ENCODE measurements around the gene GRK5.

Gene GRK5

DNA sequence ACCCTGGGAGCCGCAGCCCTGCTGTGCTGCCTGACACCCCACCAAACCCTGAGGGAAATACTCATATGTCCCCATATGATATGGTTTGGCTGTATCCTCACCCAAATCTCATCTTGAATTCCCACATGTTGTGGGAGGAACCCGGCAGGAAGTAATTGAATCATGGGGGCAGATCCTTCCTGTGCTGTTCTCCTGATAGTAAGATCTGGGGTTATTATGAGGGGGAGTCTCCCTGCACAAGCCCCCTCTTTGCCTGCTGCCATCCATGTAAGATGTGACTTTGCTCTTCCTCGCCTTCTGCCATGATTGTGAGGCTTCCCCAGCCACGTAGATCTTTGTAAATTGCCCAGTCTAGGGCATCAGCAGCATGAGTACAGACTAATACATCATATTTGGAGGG, 266.4 kb downstream of the GRK5 start:
- Mint-ChIP-seq H3K9me3 (peaks cover 5% of the 10 kb centered on the region), H3K36me3 (ENCODE audit: low read depth) (peaks cover 3% of the 10 kb centered on the region), H3K4me3 (no peak overlapping the region), H3K27ac (no peak overlapping the region), H3K4me1 (peaks cover under 1% of the 10 kb centered on the region), H3K27me3 (ENCODE audit: low read depth) (peaks cover 27% of the 10 kb centered on the region)
- TF ChIP-seq, protein P1, sequence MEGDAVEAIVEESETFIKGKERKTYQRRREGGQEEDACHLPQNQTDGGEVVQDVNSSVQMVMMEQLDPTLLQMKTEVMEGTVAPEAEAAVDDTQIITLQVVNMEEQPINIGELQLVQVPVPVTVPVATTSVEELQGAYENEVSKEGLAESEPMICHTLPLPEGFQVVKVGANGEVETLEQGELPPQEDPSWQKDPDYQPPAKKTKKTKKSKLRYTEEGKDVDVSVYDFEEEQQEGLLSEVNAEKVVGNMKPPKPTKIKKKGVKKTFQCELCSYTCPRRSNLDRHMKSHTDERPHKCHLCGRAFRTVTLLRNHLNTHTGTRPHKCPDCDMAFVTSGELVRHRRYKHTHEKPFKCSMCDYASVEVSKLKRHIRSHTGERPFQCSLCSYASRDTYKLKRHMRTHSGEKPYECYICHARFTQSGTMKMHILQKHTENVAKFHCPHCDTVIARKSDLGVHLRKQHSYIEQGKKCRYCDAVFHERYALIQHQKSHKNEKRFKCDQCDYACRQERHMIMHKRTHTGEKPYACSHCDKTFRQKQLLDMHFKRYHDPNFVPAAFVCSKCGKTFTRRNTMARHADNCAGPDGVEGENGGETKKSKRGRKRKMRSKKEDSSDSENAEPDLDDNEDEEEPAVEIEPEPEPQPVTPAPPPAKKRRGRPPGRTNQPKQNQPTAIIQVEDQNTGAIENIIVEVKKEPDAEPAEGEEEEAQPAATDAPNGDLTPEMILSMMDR (IDR thresholded peaks at IDR 0.05; ENCODE audit: unreplicated experiment in 3 of 3) = no peak

DNA sequence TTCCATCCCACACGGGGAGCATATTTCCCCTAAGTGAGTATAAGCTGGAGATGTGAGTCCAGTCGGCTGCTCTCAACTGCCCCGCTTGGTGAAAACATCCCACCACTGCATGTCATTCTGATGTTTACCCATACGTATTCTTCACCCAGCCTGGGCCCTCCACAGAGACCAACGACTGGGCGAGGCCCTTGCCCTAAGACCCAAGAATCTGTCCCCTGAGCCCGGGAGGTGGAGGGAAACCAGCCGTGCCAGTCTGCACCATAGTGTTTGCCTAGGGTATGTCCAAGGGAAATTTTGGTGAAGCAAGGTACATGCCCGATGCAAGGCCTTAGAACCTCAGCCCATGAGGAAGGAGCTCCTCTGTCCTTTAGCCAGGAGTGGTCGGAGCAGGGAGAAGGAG, 267.2 kb downstream of the GRK5 start:
- Mint-ChIP-seq H3K27me3 (ENCODE audit: low read depth) (peaks cover 36% of the 10 kb centered on the region), H3K4me1 (peaks cover 5% of the 10 kb centered on the region), H3K9me3 (peaks cover 5% of the 10 kb centered on the region), H3K4me3 (no peak overlapping the region), H3K27ac (no peak overlapping the region), H3K36me3 (ENCODE audit: low read depth) (peaks cover 3% of the 10 kb centered on the region)
- TF ChIP-seq, protein P1 (IDR thresholded peaks at IDR 0.05; ENCODE audit: unreplicated experiment in 3 of 3) = no peak

DNA sequence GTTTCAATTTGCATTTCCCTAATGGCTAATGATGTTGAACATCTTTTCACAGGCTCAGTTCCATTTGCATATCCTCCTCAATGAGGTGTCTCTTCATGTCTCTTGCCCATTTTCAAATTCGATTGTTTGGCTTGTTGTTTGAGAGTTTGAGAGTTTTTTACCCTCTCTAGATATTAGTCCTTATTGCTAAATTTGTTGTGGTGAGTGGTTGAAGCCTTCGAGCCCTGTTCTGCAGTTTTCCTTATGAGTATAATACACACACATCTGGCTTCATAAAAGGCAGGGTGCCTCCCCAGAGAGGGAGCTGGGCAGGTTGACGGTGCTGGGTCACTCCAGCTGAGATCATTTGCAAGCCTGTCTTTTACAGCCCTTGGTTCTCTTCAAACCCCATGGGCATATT, 270.1 kb downstream of the GRK5 start:
- H3K4me3 Mint-ChIP-seq = no peak overlapping the region
- TF ChIP-seq, protein P1 (IDR thresholded peaks at IDR 0.05; ENCODE audit: unreplicated experiment in 3 of 3) = no peak
- H3K9me3 Mint-ChIP-seq = peaks cover 5% of the 10 kb centered on the region
- no peaks in the 10 kb centered on the region for H3K36me3 Mint-ChIP-seq (ENCODE audit: low read depth)
- H3K27me3 Mint-ChIP-seq (ENCODE audit: low read depth) = peaks cover 46% of the 10 kb centered on the region
- H3K27ac Mint-ChIP-seq = no peak overlapping the region
- peaks cover 5% of the 10 kb centered on the region for H3K4me1 Mint-ChIP-seq

DNA sequence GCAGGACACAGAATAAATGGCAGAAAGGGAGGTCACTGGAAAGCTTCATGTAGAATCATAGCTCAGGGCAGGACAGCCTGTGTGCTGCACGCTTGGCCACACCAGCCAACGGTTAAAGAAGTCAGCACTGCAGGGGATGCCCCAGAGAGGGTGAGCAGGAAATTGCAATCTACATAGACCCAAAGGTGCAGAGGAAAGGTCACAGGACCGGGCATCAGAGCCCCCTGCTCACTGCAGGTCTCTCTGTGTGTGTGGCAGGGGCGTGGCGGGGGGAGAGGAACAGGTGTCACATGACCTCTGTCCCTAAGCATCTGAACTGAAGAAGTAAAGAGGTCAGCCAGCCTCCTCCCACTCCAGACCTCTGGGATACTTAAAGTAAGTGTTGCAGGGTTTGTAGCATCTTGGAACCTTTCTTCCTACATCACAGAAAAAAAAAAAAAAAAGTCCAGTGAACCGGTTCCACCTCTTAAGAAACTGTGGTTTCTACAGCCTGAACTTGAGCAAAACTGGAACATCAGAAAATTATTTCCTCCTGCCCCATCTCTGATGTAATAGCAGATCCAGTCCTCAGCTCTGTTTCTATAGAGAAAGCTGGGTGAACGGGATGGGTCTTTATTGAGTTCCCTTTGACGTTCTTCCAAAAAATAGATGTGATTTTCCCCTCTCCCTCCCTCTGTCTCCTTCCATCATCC, 270.9 kb downstream of the GRK5 start:
- Mint-ChIP-seq H3K9me3 (peaks cover 5% of the 10 kb centered on the region), H3K27me3 (ENCODE audit: low read depth) (peaks cover 52% of the 10 kb centered on the region), H3K27ac (no peak overlapping the region), H3K36me3 (ENCODE audit: low read depth) (no peaks in the 10 kb centered on the region), H3K4me1 (peaks cover 5% of the 10 kb centered on the region), H3K4me3 (no peak overlapping the region)
- TF ChIP-seq, protein P1 (IDR thresholded peaks at IDR 0.05; ENCODE audit: unreplicated experiment in 3 of 3) = no peak

DNA sequence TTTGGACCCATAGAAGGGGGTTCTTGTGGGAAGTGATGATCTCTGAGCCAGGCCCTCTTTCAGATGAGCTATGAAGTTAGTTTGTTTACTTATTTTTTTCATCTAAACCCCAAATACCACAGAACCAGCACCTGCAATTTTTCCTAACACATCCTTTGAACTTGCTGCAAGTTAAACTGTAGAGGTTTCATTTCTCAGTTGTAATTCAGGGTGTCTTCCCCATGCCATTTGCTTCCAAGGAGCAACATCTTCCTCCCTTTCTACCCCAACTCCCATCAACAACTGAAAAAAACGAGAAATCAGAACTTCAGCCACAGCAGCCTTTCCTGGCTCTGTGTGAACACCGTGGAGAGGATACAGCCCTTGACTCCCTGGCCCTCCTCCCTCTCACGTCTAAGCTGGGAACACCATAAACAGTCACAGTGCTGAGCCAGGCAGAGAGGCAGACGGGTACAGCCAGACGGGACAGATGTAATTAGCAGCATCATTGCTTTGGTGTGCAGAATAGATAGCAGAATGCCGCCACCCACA, 271.5 kb downstream of the GRK5 start:
- Mint-ChIP-seq H3K36me3 (ENCODE audit: low read depth) (no peaks in the 10 kb centered on the region), H3K27ac (no peak overlapping the region), H3K4me3 (no peak overlapping the region), H3K9me3 (peaks cover 2% of the 10 kb centered on the region), H3K27me3 (ENCODE audit: low read depth) (peaks cover 55% of the 10 kb centered on the region), H3K4me1 (peaks cover 5% of the 10 kb centered on the region)
- TF ChIP-seq, protein P1 (IDR thresholded peaks at IDR 0.05; ENCODE audit: unreplicated experiment in 3 of 3) = no peak

DNA sequence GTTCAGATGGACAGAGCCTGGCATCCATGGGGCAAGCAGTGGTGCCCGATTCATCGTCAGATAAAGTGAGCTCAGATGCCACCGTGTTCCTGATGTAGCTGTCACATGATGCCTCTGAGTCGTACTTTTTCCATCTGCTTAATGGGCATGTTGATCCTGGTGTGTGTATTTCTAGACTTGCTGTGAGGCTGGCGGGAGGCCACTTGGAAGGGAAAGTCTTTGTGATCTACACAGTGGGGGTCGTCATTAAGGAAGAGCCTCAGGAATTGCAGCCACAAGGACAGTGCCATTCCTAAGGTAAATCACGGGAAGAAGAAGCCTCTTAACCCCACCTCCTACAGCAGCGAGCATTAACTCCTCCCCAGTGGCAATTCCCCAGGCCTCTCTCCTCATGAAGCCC, 272.2 kb downstream of the GRK5 start:
- H3K36me3 Mint-ChIP-seq (ENCODE audit: low read depth) = no peaks in the 10 kb centered on the region
- no peak overlapping the region for H3K4me3 Mint-ChIP-seq
- H3K27me3 Mint-ChIP-seq (ENCODE audit: low read depth) = peaks cover 56% of the 10 kb centered on the region
- no peak overlapping the region for H3K27ac Mint-ChIP-seq
- TF ChIP-seq, protein P1 (IDR thresholded peaks at IDR 0.05; ENCODE audit: unreplicated experiment in 3 of 3) = no peak
- no peaks in the 10 kb centered on the region for H3K9me3 Mint-ChIP-seq
- peaks cover 5% of the 10 kb centered on the region for H3K4me1 Mint-ChIP-seq
